Measurements from ENCODE around the gene FNDC1. TPM values are rescaled to one million over a fixed set of nuclear protein-coding genes. Genes with fewer than 3 reads are reported as not detected.

The FNDC1 gene
- 0.16 and 0.38 TPM in 2 replicates for total RNA-seq

GRCh38 chr6:159169193-159169555, at the start of gene FNDC1:
Gene FNDC1, plus strand, starts transcription at chr6:159169400. Its CDS starts 197 bp downstream, at chr6:159169597.

Other genes starting within 250 kb of the FNDC1 start
- 2.9 and 8.2 TPM in 2 replicates for gene RSPH3, start 169.2 kb upstream of the FNDC1 start, total RNA-seq
- not detected in 2 replicates for gene TAGAP, start 124.4 kb upstream of the FNDC1 start, total RNA-seq

All from mesangial cell (primary cell).